GM12872 (cell line): ENCODE data around the gene BCL2A1.

Experiments used
- CTCF ChIP-seq: IDR thresholded peaks from 3 replicates; pipeline ENCODE4 v1.5.1; 2011; ENCODE audit warnings: low read depth, mild to moderate bottlenecking, low read length, moderate library complexity; ENCODE audit not compliant: insufficient read depth

The BCL2A1 gene

GRCh38 chr15:79970624-79971434, at the start of gene BCL2A1:
Gene BCL2A1, minus strand, starts transcription at chr15:79971196. Its CDS starts 77 bp downstream, at chr15:79971119.
- TF ChIP-seq CTCF: no peak

- TF ChIP-seq CTCF: no peak
Observed at GRCh38 chr15:80020731-80021130, 49.7 kb upstream of the BCL2A1 start.

GRCh38 chr15:80019168-80019745, 48.3 kb upstream of the BCL2A1 start:
- TF ChIP-seq CTCF: no peak

GRCh38 chr15:80015156-80015555, 44.2 kb upstream of the BCL2A1 start:
- no peak for TF ChIP-seq CTCF

GRCh38 chr15:80012060-80012726, 41.2 kb upstream of the BCL2A1 start:
- no peak for TF ChIP-seq CTCF

- TF ChIP-seq CTCF: no peak
Observed at GRCh38 chr15:80011596-80011995, 40.6 kb upstream of the BCL2A1 start.

GRCh38 chr15:80010131-80010673, 39.2 kb upstream of the BCL2A1 start:
- TF ChIP-seq CTCF: no peak
